HG02884 (cell line): ENCODE results near the gene FAM20A.
"Not testable (repeated sequence)": the region's sequence is repeated elsewhere in the genome, so short reads cannot be mapped to it uniquely, and the experiment has no call there.

Experiments
- ATAC-seq: cut with Tn5 transposase; IDR thresholded peaks from one replicate; pipeline ENCODE4 v1.9.1; 2021; ENCODE audit warnings: mild to moderate bottlenecking, moderate library complexity; ENCODE audit not compliant: unreplicated experiment

FAM20A gene

DNA sequence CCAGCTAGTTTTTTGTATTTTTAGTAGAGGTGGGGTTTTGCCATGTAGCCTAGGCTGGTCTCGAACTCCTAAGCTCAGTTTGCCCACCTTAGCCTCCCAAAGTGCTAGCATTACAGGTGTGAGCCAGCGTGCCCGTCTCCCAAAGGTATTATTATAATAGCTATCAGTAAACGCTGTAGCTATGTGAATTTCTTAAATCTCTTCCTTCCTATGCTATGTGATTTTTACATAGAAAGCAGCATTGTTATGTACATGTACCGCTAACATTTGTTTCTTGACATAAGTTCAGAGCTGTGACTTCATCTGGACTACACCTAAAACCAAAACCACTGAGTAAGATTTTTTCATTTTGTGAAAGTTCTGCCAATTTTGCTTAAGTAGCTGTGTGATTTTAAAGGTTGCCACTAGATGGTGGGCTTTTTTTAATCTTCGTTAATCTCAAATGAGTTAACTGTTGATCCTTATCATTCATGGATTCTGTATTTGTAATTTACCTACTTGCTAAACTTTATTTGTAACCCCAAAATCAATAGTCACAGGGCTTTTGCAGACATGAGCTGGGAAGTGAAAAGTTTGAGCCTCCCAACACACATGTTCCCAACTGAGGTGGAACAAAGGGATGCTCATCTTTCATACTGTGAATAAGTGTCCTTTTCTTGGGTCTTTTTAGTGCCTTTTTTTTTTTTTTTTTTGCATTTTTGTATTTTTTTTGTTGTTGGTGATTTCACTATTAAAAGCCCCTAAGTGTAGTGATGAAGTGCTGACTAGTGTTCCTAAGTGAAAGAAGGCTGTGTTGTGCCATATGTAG, 67.1 kb downstream of the FAM20A start:
- ATAC-seq, result no peak

- ATAC-seq, result no peak
Observed at GRCh38 chr17:68532826-68533225, 68.3 kb downstream of the FAM20A start.

- ATAC-seq, result no peak
Observed at GRCh38 chr17:68531252-68531651, 69.9 kb downstream of the FAM20A start.

DNA sequence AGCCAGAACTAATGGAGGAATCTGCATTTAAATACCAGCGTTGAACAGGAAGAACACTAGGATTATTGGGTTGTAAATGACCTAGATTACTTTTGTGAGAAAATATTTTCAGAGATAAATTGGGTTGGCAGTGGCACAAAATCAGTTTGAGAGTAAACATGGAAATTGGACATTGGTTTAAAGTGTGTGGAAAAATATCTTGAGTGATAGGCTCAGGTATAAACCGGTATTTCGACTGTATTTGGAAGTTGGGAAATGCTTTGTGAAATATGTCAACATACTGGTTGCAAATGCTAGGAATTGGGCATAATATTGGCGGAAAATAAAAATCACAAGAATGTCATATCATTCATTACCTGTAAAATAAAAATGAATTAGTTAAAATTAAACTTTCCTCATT, 73.9 kb downstream of the FAM20A start:
- ATAC-seq, result no peak

- ATAC-seq, result no peak
Observed at GRCh38 chr17:68526548-68526947, 74.6 kb downstream of the FAM20A start.

DNA sequence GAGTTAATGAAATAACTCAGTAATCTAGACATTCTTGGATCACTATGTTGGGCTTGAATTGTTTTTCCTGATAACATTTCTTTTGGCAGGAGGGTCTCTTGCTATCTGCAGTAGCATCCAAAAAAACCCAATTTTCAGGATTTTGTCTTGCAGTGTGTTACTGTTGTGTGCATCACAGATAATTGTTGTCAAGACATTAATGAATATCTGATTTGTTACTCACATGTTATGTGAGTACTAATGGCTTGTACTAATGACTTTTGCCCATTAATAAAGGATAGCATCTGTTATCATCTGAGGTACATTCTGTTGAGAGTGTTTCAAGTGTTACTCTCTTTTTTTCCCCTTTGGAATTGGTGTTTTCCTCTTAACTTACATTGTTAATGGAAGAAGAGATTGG, 78.9 kb downstream of the FAM20A start:
- no peak for ATAC-seq

GRCh38 chr17:68519911-68520310, 81.3 kb downstream of the FAM20A start:
- no peak for ATAC-seq

DNA sequence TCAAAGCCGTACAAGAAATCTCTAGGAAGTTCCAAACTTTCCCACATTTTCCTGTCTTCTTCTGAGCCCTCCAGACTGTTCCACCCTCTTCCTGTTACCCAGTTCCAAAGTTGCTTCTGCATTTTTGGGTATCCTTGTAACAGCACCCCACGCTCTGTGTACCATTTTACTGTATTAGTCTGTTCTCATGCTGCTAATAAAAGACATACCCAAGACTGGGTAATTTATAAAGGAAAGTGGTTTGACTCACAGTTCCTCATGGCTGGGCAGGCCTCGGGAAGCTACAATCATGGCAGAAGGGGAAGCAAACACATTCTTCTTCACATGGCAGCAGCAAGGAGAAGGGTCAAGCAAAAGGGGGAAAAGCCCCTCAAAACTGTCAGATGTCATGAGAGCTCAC, 82.1 kb downstream of the FAM20A start:
- ATAC-seq, result not testable (repeated sequence)

DNA sequence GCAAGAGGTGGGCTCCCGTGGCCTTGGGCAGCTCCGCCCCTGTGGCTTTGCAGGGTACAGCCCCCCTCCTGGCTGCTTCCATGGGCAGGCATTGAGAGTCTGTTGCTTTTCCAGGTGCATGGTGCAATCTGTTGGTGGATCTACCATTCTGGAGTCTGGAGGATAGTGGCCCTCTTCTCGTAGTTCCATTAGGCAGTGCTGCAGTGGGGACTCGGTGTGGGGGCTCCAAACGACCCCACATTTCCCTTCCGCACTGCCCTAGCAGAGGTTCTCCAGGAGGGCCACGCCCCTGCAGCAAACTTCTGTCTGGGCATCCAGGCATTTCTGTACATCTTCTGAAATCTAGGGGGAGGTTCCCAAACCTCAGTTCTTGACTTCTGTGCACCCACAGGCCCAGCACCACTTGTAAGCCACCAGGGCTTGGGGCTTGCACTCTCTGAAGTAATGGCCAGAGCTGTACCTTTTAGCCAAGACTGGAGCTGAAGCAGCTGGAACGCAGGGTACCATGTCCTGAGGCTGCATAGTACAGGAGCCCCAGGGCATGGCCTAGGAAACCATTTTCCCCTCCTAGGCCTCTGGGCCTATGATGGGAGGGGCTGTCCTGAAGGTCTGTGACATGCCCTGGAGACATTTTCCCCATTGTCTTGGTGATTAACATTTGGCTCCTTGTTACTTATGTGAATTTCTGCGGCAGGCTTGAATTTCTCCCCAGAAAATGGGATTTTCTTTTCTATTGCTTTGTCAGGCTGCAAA, 82.9 kb downstream of the FAM20A start:
- no peak for ATAC-seq

GRCh38 chr17:68517605-68518004, 83.6 kb downstream of the FAM20A start:
- ATAC-seq, result not testable (repeated sequence)

GRCh38 chr17:68516732-68517131, 84.4 kb downstream of the FAM20A start:
- ATAC-seq, result no peak

GRCh38 chr17:68514831-68515635, 86.1 kb downstream of the FAM20A start:
- no peak for ATAC-seq

- no peak for ATAC-seq
Observed at GRCh38 chr17:68513932-68514331, 87.2 kb downstream of the FAM20A start.

DNA sequence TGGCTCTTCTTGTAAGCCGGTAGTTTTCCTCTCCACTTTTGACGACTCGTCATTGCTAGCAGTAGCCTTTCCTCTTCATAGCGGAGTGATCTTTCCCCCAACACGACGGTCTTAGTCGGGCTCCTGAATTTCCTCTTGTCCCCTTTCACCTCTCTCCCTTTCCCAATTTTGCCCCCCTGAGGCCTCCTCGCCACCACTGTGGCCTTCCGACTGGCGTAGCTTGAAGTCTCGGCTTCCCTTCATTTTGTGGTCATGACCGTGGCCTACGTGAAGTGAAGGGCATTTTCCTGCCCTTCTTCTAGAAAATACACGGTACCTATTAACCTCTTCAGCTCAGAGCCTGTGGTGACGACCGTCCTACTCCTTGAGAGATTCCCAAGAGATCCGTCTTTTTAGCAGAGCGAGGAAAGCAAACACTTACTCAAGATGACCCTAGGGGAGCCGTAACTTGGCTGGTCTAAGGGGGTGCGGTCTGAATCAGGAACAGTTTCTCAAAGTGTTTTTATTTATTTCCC, 88.2 kb downstream of the FAM20A start:
- no peak for ATAC-seq

DNA sequence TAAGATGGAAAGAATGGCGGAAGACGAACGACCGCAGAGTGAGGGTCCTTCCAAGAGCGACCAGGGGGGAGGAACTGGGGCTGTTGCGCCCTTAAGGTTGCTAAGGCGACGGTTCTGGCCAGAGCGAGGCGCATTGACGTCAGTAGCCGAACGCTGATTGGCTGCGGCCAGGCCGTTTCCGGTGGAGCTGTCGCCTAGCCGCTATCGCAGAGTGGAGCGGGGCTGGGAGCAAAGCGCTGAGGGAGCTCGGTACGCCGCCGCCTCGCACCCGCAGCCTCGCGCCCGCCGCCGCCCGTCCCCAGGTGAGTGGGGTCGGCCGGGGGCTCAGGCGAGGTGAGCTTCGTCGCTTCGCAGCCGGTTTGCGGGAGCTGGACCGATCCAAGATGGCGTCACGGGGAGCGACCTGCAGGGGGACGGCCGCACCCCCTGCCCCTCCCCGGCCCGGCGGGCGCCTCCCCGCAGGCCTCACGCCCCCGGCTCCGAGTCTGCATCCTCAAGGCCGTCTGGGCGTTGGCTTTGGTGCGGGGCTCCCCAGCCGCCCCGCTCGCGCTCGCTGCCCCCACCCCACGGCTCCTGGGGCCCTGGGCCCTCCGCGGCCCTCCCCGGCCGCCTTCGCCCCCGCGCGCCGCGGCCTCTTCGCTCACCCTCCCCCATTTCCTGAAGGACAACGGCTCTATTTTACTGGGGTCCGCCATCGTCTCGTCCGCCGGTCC, 88.8 kb downstream of the FAM20A start, which contains the start of gene PRKAR1A:
Gene PRKAR1A (plus strand): TSS at position 184 of the 713 bp plus-strand sequence. CDS start 2,970 bp downstream, outside the sequence.
- ATAC-seq, result peak; percentile 83

GRCh38 chr17:68511671-68512246, 89.4 kb downstream of the FAM20A start:
- peak; percentile 39 for ATAC-seq

GRCh38 chr17:68511254-68511670, 89.9 kb downstream of the FAM20A start:
- ATAC-seq, result no peak

DNA sequence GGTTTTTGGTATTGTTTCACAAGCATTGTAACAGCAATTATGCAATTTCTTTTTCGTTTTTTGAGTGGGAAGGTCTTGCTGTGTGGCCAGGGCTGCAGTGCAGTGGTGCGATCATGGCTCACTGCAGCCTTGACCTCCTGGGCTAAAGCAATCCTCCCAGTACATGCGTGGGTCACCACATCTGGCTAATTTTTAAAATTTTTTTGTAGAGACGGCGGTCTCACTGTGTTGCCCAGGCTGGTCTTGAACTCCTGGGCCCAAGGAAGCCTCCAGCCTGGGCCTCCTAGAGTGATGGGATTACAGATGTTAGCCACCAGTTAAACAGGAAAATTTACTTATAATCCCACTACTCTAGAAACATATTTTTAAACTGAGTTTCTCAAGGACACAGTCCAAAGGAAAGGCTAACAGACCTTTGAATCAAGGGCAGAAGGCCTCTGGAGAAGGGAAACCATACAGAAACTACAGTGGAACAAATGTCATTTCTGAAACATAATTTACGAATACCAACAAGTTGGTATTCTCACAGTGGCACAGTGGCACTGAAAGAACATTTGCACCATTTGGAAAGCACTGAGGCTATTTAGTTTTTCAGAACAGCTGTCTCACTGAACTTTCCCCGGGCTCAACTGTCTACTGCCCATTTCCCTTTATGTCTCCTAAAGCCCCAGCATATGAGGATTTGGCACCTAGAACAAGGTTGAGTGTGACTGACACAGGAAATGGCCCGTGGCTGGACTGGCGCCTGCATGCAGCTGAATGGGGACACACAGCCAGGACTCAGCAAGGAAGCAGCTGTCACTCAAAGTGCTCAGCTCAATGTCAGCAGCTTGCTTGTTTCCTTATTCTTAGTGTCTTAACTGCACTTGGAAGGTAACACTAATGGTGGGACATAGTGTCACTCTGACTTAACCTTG, 91.8 kb downstream of the FAM20A start:
- no peak for ATAC-seq

GRCh38 chr17:68507576-68507975, 93.6 kb downstream of the FAM20A start:
- no peak for ATAC-seq
